ENCODE results near the gene AIFM3. TPM values are rescaled to one million over a fixed set of nuclear protein-coding genes. Genes with fewer than 3 reads are reported as not detected.
"Not testable (repeated sequence)": the region's sequence is repeated elsewhere in the genome, so short reads cannot be mapped to it uniquely, and the experiment has no call there.

The AIFM3 gene
- total RNA-seq, 4 donors from 2014 or later, result 112 to 150 (median 126) TPM

DNA sequence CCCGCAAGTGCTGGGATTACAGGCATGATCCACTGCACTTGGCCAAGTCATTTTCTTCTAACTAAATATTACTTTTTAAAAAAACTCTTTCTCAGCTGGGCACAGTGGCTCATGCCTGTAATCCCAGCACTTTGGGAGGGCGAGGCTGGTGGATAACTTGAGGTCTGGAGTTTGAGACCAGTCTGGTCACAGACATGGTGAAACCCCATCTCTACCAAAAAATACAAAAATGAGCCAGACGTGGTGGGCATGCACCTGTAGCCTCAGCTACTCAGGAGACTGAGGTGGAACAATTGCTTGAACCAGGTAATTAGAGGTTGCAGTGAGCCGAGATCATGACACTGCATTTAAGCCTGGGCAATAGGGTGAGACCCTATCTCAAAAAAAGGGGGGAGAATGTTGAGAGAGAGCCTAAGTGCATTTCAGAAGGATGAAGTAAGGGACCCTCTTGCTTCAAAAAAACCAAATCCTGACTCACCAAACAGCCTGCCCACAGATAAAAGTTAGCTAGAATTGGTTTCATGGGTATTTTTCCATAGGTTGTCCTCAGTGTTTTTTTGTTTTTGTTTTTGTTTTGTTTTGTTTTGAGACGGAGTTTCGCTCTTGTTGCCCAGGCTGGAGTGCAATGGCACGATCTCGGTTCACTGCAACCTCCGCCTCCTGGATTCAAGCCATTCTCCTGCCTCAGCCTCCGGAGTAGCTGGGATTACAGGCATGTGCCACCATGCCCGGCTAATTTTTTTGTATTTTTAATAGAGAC lies 31.1 kb upstream of the AIFM3 start:
- H3K4me3 ChIP-seq; DNase-seq; H3K27ac ChIP-seq; intact Hi-C loops (cut with DNase I; ENCODE audit: low total_unique reads); in situ Hi-C loops (cut with MboI; ENCODE audit: low pct_ligation_motif_present in 1 of 4, low pct_unique_long_range_greater_than_20kb in 1 of 4, low sequenced_read_pairs in 3 of 4); H3K9me3 ChIP-seq; H3K27me3 ChIP-seq: not testable (repeated sequence)
- H3K36me3 ChIP-seq, result peaks cover 0 to 17% (median 7%) of the 10 kb centered on the region in 4 donors
- H3K4me1 ChIP-seq, result peaks cover 28 to 63% (median 38%) of the 10 kb centered on the region in 4 donors
- WGBS, 2 donors (ENCODE audit: low coverage in 1 of 2), result 84 to 89% methylated on average over 9 to 11 of the region's 11 CpGs

DNA sequence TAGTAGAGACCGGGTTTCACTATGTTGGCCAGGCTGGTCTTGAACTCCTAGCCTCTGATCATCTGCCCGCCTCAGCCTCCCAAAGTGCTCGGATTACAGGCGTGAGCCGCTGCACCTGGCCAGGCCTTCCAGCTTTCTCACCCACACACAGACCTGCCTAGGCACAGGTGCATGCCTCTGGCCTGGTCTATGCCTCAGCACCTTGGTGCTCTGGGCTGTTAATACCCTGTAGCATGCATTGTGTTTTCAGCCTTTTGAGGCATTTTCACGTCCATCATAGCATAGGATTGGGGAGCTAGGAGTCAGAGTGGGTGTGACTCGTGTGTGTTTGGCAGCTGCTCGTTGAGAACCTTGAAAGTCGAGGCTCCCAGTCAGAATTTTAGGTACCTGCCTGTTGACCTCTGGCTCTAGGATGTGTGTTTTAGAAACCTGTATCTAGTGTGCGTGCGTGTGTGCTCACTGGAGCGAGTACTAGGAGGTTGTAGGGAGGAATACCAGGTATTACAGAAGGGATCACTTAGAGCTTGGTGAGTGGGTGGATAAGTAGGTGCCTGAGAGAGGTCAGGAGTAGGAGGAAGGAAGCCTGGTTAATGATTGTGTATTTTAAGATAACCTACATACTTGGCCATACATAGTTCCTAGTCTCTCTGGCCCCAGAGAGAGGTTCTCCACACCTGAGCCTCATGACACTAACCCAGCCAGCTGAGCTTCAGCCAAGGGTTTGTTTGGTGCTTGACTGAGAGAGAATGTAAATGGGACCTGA lies 29.8 kb upstream of the AIFM3 start:
- Histone ChIP-seq H3K4me1 (peaks cover 21 to 56% (median 35%) of the 10 kb centered on the region in 4 donors), H3K27me3 (no peaks in the 10 kb centered on the region), H3K36me3 (peaks cover 0 to 17% (median 7%) of the 10 kb centered on the region in 4 donors), H3K9me3 (no peaks in the 10 kb centered on the region), H3K4me3 (no peak overlapping the region), H3K27ac (peak overlapping the region; percentile 3 to 57 (median 20))
- in situ Hi-C loops (cut with MboI; ENCODE audit: low pct_ligation_motif_present in 1 of 4, low pct_unique_long_range_greater_than_20kb in 1 of 4, low sequenced_read_pairs in 3 of 4), result no loop called here
- 50% methylated on average over 12 of the region's 12 CpGs; no CpG with 5 or more reads in 1 of the 2 donors for WGBS, 2 donors (ENCODE audit: low coverage in 1 of 2)
- DNase-seq, result no peak
- intact Hi-C loops (cut with DNase I; ENCODE audit: low total_unique reads), result no loop called here
- no peak for TF ChIP-seq POLR2A (IDR thresholded peaks at IDR 0.05)
- TF ChIP-seq EP300 (IDR thresholded peaks at IDR 0.05; ENCODE audit: low read depth), result no peak
- TF ChIP-seq, protein P1, sequence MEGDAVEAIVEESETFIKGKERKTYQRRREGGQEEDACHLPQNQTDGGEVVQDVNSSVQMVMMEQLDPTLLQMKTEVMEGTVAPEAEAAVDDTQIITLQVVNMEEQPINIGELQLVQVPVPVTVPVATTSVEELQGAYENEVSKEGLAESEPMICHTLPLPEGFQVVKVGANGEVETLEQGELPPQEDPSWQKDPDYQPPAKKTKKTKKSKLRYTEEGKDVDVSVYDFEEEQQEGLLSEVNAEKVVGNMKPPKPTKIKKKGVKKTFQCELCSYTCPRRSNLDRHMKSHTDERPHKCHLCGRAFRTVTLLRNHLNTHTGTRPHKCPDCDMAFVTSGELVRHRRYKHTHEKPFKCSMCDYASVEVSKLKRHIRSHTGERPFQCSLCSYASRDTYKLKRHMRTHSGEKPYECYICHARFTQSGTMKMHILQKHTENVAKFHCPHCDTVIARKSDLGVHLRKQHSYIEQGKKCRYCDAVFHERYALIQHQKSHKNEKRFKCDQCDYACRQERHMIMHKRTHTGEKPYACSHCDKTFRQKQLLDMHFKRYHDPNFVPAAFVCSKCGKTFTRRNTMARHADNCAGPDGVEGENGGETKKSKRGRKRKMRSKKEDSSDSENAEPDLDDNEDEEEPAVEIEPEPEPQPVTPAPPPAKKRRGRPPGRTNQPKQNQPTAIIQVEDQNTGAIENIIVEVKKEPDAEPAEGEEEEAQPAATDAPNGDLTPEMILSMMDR (IDR thresholded peaks at IDR 0.05), result no peak
- TF ChIP-seq POLR2AphosphoS5 (IDR thresholded peaks at IDR 0.05), result no peak

DNA sequence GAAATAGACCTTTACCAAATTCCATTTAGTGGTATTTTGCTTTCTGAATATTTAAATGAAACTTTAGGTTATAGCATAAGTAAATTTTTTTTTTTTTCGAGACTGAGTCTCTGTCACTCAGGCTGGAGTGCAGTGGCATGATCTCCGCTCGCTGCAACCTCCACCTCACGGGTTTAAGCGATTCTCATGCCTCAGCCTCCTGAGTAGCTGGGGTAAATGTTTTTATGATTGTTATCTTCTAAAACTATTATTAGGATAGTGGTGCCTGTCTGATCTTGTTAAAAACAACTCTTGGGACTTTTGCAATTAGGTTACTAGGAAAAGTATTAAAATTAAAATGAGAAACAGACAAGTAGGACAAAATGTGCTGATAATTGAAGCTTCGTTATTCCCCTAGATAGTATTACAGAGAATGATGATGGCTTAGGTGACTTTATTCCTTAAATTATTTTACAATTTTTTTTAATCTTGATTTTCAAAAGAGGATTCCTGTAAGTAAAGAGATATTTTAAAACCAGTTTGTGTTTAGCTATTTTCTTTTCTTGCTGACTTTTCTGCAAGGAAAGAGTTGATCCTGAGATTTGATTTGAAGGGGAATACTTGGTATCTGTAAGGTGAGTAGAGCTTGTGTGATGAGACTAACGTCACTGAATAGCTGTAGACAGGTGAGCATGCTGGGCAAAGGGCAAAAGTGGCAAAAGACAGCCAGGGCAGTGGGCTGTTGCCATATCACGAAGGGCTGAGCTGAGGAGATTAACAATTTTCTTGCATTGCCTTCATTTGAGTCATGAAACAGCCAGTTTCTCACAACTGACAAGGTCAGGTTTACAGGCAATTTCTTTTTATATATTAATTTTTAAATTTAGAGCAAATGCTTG lies 29.0 kb upstream of the AIFM3 start:
- intact Hi-C loops (cut with DNase I; ENCODE audit: low total_unique reads), result no loop called here
- H3K27me3 ChIP-seq, result no peaks in the 10 kb centered on the region
- H3K4me1 ChIP-seq, result peaks cover 21 to 57% (median 36%) of the 10 kb centered on the region in 4 donors
- 78 to 90% methylated on average over 6 to 8 of the region's 8 CpGs for WGBS, 2 donors (ENCODE audit: low coverage in 1 of 2)
- peaks cover 0 to 17% (median 7%) of the 10 kb centered on the region in 4 donors for H3K36me3 ChIP-seq
- H3K9me3 ChIP-seq, result no peaks in the 10 kb centered on the region
- peak overlapping the region in 3 of 4 donors; percentile 3 to 57 (median 8) for H3K27ac ChIP-seq
- in situ Hi-C loops (cut with MboI; ENCODE audit: low pct_ligation_motif_present in 1 of 4, low pct_unique_long_range_greater_than_20kb in 1 of 4, low sequenced_read_pairs in 3 of 4), result no loop called here
- TF ChIP-seq, protein P1 (IDR thresholded peaks at IDR 0.05), result no peak
- no peak for TF ChIP-seq EP300 (IDR thresholded peaks at IDR 0.05; ENCODE audit: low read depth)
- no peak for TF ChIP-seq POLR2A (IDR thresholded peaks at IDR 0.05)
- no peak for TF ChIP-seq POLR2AphosphoS5 (IDR thresholded peaks at IDR 0.05)
- DNase-seq, result no peak
- H3K4me3 ChIP-seq, result no peak overlapping the region

DNA sequence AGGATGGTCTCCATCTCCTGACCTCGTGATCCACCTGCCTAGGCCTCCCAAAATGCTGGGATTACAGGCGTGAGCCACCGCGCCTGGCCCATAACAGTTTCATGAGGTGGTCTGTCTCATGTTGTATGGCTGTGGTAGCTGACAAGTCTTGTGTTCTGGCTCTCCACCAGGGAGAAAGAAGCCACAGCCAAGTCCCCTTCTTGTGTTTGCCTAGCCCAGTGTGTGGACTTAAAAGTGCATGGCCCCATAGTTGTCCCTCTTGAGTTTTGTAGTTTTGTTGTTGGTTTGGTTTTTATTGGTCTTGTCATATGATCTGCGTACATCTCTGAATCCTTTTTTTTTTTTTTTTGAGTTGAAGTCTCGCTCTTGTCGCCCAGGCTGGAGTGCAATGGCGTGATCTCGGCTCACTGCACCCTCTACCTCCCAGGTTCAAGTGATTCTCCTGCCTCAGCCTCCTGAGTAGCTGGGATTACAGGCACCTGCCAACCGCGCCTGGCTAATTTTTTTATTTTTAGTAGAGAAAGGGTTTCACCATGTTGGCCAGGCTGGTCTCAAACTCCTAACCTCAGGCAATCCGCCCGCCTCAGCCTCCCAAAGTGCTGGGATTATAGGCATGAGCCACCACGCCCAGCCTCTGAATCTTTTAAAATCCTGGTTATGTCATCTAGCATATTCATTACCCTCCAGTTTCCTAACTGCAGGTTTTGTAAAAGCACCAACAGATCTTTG lies 27.4 kb upstream of the AIFM3 start:
- Histone ChIP-seq H3K4me1 (peaks cover 24 to 67% (median 36%) of the 10 kb centered on the region in 4 donors), H3K36me3 (peaks cover 0 to 11% (median 5%) of the 10 kb centered on the region in 4 donors)
- H3K4me3 ChIP-seq; DNase-seq; intact Hi-C loops (cut with DNase I; ENCODE audit: low total_unique reads); H3K9me3 ChIP-seq; H3K27ac ChIP-seq; in situ Hi-C loops (cut with MboI; ENCODE audit: low pct_ligation_motif_present in 1 of 4, low pct_unique_long_range_greater_than_20kb in 1 of 4, low sequenced_read_pairs in 3 of 4); H3K27me3 ChIP-seq: not testable (repeated sequence)
- WGBS, 2 donors (ENCODE audit: low coverage in 1 of 2), result 84 to 94% methylated on average over 4 to 14 of the region's 14 CpGs

Data from transverse colon (tissue), 4 donors.